Lower leg skin (tissue), 3 donors: Measurements from ENCODE around the gene RANBP3.

Source experiments
- CTCF ChIP-seq, 3 donors: fragments of 450-650 bp; IDR thresholded peaks; one replicate each; pipeline ENCODE4 v1.5.1; 2016; ENCODE audit warnings: antibody characterized with exemption in 3 of 3, mild to moderate bottlenecking in 3 of 3, moderate library complexity in 2 of 3
- POLR2A ChIP-seq, 2 donors: fragments of 450-650 bp; IDR thresholded peaks; one replicate each; pipeline ENCODE4 v1.6.1; 2016 to 2017; ENCODE audit warnings: antibody characterized with exemption in 2 of 2, mild to moderate bottlenecking in 1 of 2, moderate library complexity in 1 of 2

GRCh38 chr19:6023936-6024335 is 46.0 kb upstream of the RANBP3 start:
- no peak for TF ChIP-seq POLR2A (IDR thresholded peaks at IDR 0.05)
- TF ChIP-seq CTCF (IDR thresholded peaks at IDR 0.05): no peak
